Trophoblast cell (in vitro differentiated cells and primary cell): Measurements from ENCODE around the gene CHDH.

Source experiments
- DNase-seq, 2 donors: peaks; one replicate each; pipeline ENCODE4 v3.0.0-alpha.2; 2016
- H2AFZ ChIP-seq: 2 replicates; pipeline ENCODE4 v1.6.1; 2013; ENCODE audit warnings: low read length, moderate library complexity, mild to moderate bottlenecking; ENCODE audit not compliant: insufficient read depth, poor library complexity
- H2AK5ac ChIP-seq: 2 replicates; pipeline ENCODE4 v1.6.1; 2013; ENCODE audit warnings: mild to moderate bottlenecking, low read length
- H2BK120ac ChIP-seq: 2 replicates; pipeline ENCODE4 v1.6.1; 2013; ENCODE audit warnings: low read length, mild to moderate bottlenecking, moderate library complexity; ENCODE audit not compliant: insufficient read depth, poor library complexity
- H2BK12ac ChIP-seq: 2 replicates; pipeline ENCODE4 v1.6.1; 2013; ENCODE audit warnings: mild to moderate bottlenecking, low read length, moderate library complexity
- H2BK5ac ChIP-seq: 2 replicates; pipeline ENCODE4 v1.6.1; 2013; ENCODE audit warnings: low read length, low read depth, moderate library complexity, mild to moderate bottlenecking; ENCODE audit not compliant: poor library complexity
- H3K14ac ChIP-seq: 2 replicates; pipeline ENCODE4 v1.6.1; 2013; ENCODE audit warnings: mild to moderate bottlenecking, low read length
- H3K18ac ChIP-seq: 2 replicates; pipeline ENCODE4 v1.6.1; 2013; ENCODE audit warnings: mild to moderate bottlenecking, low read length
- H3K23ac ChIP-seq: 2 replicates; pipeline ENCODE4 v1.6.1; 2013; ENCODE audit warnings: low read length
- H3K27ac ChIP-seq: 2 replicates; pipeline ENCODE4 v1.5.1; 2013; ENCODE audit warnings: low read depth, mild to moderate bottlenecking, inconsistent platforms, low read length, moderate library complexity
- H3K27me3 ChIP-seq: 2 replicates; pipeline ENCODE4 v1.6.1; 2013; ENCODE audit warnings: inconsistent platforms, mild to moderate bottlenecking, low read length, moderate library complexity; ENCODE audit not compliant: insufficient read depth
- H3K36me3 ChIP-seq, 2 experiments: 1 replicate in 1 of 2; 2 replicates in 1 of 2; pipeline ENCODE4 v1.6.1; 2013; ENCODE audit warnings: low read length in 2 of 2, mild to moderate bottlenecking in 2 of 2, moderate library complexity in 1 of 2; ENCODE audit not compliant: insufficient read depth in 2 of 2, control insufficient read depth in 1 of 2
- H3K4ac ChIP-seq: 2 replicates; pipeline ENCODE4 v1.6.1; 2013; ENCODE audit warnings: low read depth, mild to moderate bottlenecking, low read length, moderate library complexity
- H3K4me1 ChIP-seq, 2 experiments: 1 replicate in 1 of 2; 2 replicates in 1 of 2; pipeline ENCODE4 v1.6.1; 2013; ENCODE audit warnings: low read length in 2 of 2, mild to moderate bottlenecking in 2 of 2, moderate library complexity in 1 of 2; ENCODE audit not compliant: insufficient read depth in 2 of 2, control insufficient read depth in 1 of 2
- H3K4me2 ChIP-seq: 2 replicates; pipeline ENCODE4 v1.6.1; 2013; ENCODE audit warnings: inconsistent platforms, mild to moderate bottlenecking, low read length, moderate library complexity
- H3K4me3 ChIP-seq: 2 replicates; pipeline ENCODE4 v1.5.1; 2013; ENCODE audit warnings: mild to moderate bottlenecking, low read depth, low read length, inconsistent platforms
- H3K79me1 ChIP-seq: one replicate; pipeline ENCODE4 v1.6.1; 2013; ENCODE audit warnings: low read length
- H3K79me2 ChIP-seq: 2 replicates; pipeline ENCODE4 v1.6.1; 2013; ENCODE audit warnings: low read length, mild to moderate bottlenecking; ENCODE audit not compliant: control insufficient read depth, insufficient read depth, poor library complexity
- H3K9ac ChIP-seq: 2 replicates; pipeline ENCODE4 v1.6.1; 2013; ENCODE audit warnings: mild to moderate bottlenecking, low read length
- H3K9me3 ChIP-seq: 2 replicates; pipeline ENCODE4 v1.6.1; 2013; ENCODE audit warnings: low read depth, mild to moderate bottlenecking, control low read depth, inconsistent platforms, low read length; ENCODE audit not compliant: insufficient read depth
- H4K12ac ChIP-seq: 2 replicates; pipeline ENCODE4 v1.6.1; 2013; ENCODE audit warnings: low read depth, mild to moderate bottlenecking, low read length, moderate library complexity
- H4K8ac ChIP-seq: 2 replicates; pipeline ENCODE4 v1.6.1; 2013; ENCODE audit warnings: low read depth, mild to moderate bottlenecking, low read length, moderate library complexity
- H4K91ac ChIP-seq: one replicate; pipeline ENCODE4 v1.6.1; 2013; ENCODE audit warnings: low read depth, mild to moderate bottlenecking, low read length, moderate library complexity
- whole genome bisulfite sequencing: extraction: QIAGEN DNeasy Blood & Tissue Kit; methylation state at CpG from one replicate; pipeline ENCODE4 v1.1.7; 2013; ENCODE audit warnings: missing lambda C conversion rate; ENCODE audit not compliant: insufficient read length, insufficient coverage; ENCODE audit errors: extremely low coverage; 5-methylcytosine and 5-hydroxymethylcytosine counted together

The CHDH gene

DNA sequence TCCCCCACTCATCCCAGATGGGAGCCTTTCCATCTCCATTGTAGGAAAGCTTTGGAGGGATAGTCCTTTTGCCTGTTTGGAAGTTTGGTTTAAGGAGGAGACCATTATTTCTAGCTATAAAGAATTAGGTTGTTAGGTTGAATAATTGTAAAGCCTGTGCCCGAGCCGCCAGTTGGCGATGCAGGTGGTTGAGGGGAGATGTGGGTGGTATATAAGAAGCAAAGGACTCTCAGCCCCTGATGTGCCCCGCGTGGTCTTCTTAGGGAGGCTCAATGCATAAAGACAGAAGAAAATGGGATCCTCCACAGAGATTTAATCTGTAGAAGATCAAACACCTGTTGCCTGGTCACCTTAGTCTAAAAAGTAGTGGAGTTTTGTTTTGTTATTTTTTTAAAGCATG lies 55.7 kb downstream of the CHDH start:
- no peak overlapping the region for H2BK120ac ChIP-seq
- H3K4me2 ChIP-seq: no peak overlapping the region
- no peak overlapping the region for H3K4ac ChIP-seq
- H2AFZ ChIP-seq: no peak overlapping the region
- no peak overlapping the region for H3K18ac ChIP-seq
- no peak overlapping the region for H3K14ac ChIP-seq
- no peak overlapping the region for H2BK5ac ChIP-seq
- H3K23ac ChIP-seq: no peak overlapping the region
- H4K12ac ChIP-seq: no peak overlapping the region
- WGBS: no CpG with 5 or more reads among the region's 5 CpGs
- H4K91ac ChIP-seq: no peak overlapping the region
- H3K27me3 ChIP-seq: no peaks in the 10 kb centered on the region
- no peak overlapping the region for H2AK5ac ChIP-seq
- no peaks in the 10 kb centered on the region for H3K9me3 ChIP-seq
- no peak overlapping the region for H3K27ac ChIP-seq
- no peak overlapping the region for H2BK12ac ChIP-seq
- no peak overlapping the region for H3K9ac ChIP-seq
- no peak overlapping the region for H3K4me3 ChIP-seq
- H3K79me2 ChIP-seq: no peaks in the 10 kb centered on the region
- H3K4me1 ChIP-seq: peaks cover 0 to 2% of the 10 kb centered on the region in 2 experiments
- H3K36me3 ChIP-seq: no peaks in the 10 kb centered on the region
- DNase-seq: no peak
- H3K79me1 ChIP-seq: no peaks in the 10 kb centered on the region
- H4K8ac ChIP-seq: no peak overlapping the region

- Histone ChIP-seq H2AFZ (no peak overlapping the region), H3K27me3 (no peaks in the 10 kb centered on the region), H3K27ac (no peak overlapping the region), H2BK12ac (no peak overlapping the region), H2BK5ac (no peak overlapping the region), H3K36me3 (no peaks in the 10 kb centered on the region), H3K14ac (no peak overlapping the region), H4K12ac (no peak overlapping the region), H3K4ac (no peak overlapping the region), H3K23ac (no peak overlapping the region), H3K9ac (no peak overlapping the region), H3K9me3 (no peaks in the 10 kb centered on the region), H3K4me1 (no peaks in the 10 kb centered on the region), H3K18ac (no peak overlapping the region), H3K4me3 (peak overlapping the region; percentile 51), H2BK120ac (no peak overlapping the region), H3K79me1 (no peaks in the 10 kb centered on the region), H3K79me2 (no peaks in the 10 kb centered on the region), H4K91ac (no peak overlapping the region), H3K4me2 (no peak overlapping the region), H4K8ac (no peak overlapping the region), H2AK5ac (no peak overlapping the region)
- no CpG with 5 or more reads among the region's 16 CpGs for WGBS
- DNase-seq: no peak
Observed at GRCh38 chr3:53789459-53789858, 56.8 kb downstream of the CHDH start.

DNA sequence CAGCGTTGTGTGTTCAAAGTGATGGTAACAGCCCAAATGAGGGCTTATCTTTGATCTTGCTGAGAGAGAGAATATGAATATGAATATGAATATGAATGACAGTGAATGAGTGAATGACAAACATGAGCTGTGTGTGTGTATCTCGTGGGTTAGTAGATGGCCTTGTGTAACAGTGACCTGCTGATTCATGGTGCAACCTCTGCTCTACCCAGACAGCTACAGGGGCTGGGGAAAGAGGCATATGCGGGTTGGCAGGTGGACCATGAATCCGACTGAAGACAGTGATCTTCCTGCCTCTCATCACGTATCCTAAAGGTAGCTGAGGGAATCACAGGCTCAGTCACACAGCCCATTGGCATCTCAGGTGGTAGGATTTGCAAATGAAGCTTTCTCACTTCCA lies 58.2 kb downstream of the CHDH start:
- Histone ChIP-seq H3K4me3 (no peak overlapping the region), H2BK5ac (no peak overlapping the region), H3K27me3 (no peaks in the 10 kb centered on the region), H3K9me3 (no peaks in the 10 kb centered on the region), H4K91ac (no peak overlapping the region), H4K12ac (no peak overlapping the region), H3K4me1 (no peaks in the 10 kb centered on the region), H3K18ac (no peak overlapping the region), H3K79me1 (no peaks in the 10 kb centered on the region), H2AK5ac (no peak overlapping the region), H3K9ac (no peak overlapping the region), H3K23ac (no peak overlapping the region), H3K4me2 (no peak overlapping the region), H3K4ac (no peak overlapping the region), H2AFZ (no peak overlapping the region), H3K36me3 (no peaks in the 10 kb centered on the region), H3K79me2 (no peaks in the 10 kb centered on the region), H4K8ac (no peak overlapping the region), H3K27ac (no peak overlapping the region), H2BK120ac (no peak overlapping the region), H2BK12ac (no peak overlapping the region), H3K14ac (no peak overlapping the region)
- no CpG with 5 or more reads among the region's 5 CpGs for WGBS
- DNase-seq: peak; percentile 92

DNA sequence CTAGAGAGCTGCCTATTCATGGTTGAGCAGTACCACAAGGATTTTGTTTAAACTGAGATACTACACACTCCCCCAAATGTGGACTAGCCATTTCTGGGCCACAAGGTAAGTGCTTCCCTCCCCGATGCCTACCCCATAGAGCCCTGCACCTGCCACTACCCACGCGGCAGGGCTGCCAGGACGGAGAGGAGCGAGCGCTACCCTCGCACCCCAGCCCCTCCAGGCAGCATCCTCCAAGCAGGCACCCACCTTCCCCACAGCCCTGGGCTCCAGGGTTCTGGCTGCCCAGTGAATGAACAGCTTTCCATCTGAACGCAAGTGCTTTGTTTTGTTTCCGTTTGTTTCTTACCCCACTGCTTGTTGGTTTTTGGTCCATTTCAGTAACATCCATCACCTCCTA lies 59.2 kb downstream of the CHDH start:
- no peak overlapping the region for H3K4me2 ChIP-seq
- no peak overlapping the region for H2BK120ac ChIP-seq
- H3K27ac ChIP-seq: no peak overlapping the region
- no peaks in the 10 kb centered on the region for H3K36me3 ChIP-seq
- H3K9ac ChIP-seq: no peak overlapping the region
- no CpG with 5 or more reads among the region's 9 CpGs for whole genome bisulfite sequencing
- no peaks in the 10 kb centered on the region for H3K79me1 ChIP-seq
- H3K9me3 ChIP-seq: no peaks in the 10 kb centered on the region
- no peak overlapping the region for H3K14ac ChIP-seq
- H3K4me1 ChIP-seq: no peaks in the 10 kb centered on the region
- H2AK5ac ChIP-seq: no peak overlapping the region
- no peaks in the 10 kb centered on the region for H3K79me2 ChIP-seq
- no peak overlapping the region for H3K18ac ChIP-seq
- H3K27me3 ChIP-seq: no peaks in the 10 kb centered on the region
- no peak for DNase-seq
- no peak overlapping the region for H2BK12ac ChIP-seq
- H4K8ac ChIP-seq: no peak overlapping the region
- H2AFZ ChIP-seq: no peak overlapping the region
- H4K91ac ChIP-seq: no peak overlapping the region
- H3K4ac ChIP-seq: no peak overlapping the region
- H3K4me3 ChIP-seq: no peak overlapping the region
- no peak overlapping the region for H4K12ac ChIP-seq
- no peak overlapping the region for H3K23ac ChIP-seq
- H2BK5ac ChIP-seq: no peak overlapping the region
